ENCODE measurements around the gene SLC25A41. TPM values are rescaled to one million over a fixed set of nuclear protein-coding genes. Genes with fewer than 3 reads are reported as not detected.

The SLC25A41 gene
- total RNA-seq, 2 experiments from 2014 or later: not detected

- H3K27ac Mint-ChIP-seq: peak overlapping the region; percentile 93
- ChIA-PET POLR2A (interaction anchor here (0.6 to 1.5 kb wide), 4 partner anchors 20 to 89 kb away, joined by 3 to 6 read pairs (median 4); partner anchors contain the start of genes ALKBH7, DENND1C and KHSRP), CTCF (no interaction called here)
- no peaks in the 10 kb centered on the region for H3K27me3 Mint-ChIP-seq
- H3K4me1 Mint-ChIP-seq (ENCODE audit: low read depth): peaks cover 24% of the 10 kb centered on the region
- H3K36me3 Mint-ChIP-seq: peaks cover 28% of the 10 kb centered on the region
- no peak for DNase-seq
- intact Hi-C loops (cut with micrococcal nuclease): loop anchor here (1.0 to 2.0 kb wide), 4 partner anchors 19 to 68 kb away; partner anchors contain the start of gene CLPP
- H3K4me3 Mint-ChIP-seq: peak overlapping the region; percentile 94
- no peaks in the 10 kb centered on the region for H3K9me3 Mint-ChIP-seq
Measured at GRCh38 chr19:6392221-6393073, 41.1 kb downstream of the SLC25A41 start.

- ChIA-PET CTCF (no interaction called here), POLR2A (no interaction called here)
- Mint-ChIP-seq H3K27me3 (no peaks in the 10 kb centered on the region), H3K4me1 (ENCODE audit: low read depth) (peaks cover 13% of the 10 kb centered on the region), H3K36me3 (peaks cover 52% of the 10 kb centered on the region), H3K27ac (no peak overlapping the region), H3K4me3 (no peak overlapping the region), H3K9me3 (no peaks in the 10 kb centered on the region)
- DNase-seq: no peak
- intact Hi-C loops (cut with micrococcal nuclease): no loop called here
Measured at GRCh38 chr19:6387372-6387771, 46.2 kb downstream of the SLC25A41 start.

GRCh38 chr19:6384381-6384780 is 49.2 kb downstream of the SLC25A41 start:
- H3K27ac Mint-ChIP-seq: no peak overlapping the region
- ChIA-PET CTCF (no interaction called here), POLR2A (no interaction called here)
- DNase-seq: no peak
- no peaks in the 10 kb centered on the region for H3K27me3 Mint-ChIP-seq
- no peak overlapping the region for H3K4me3 Mint-ChIP-seq
- no peaks in the 10 kb centered on the region for H3K9me3 Mint-ChIP-seq
- no peaks in the 10 kb centered on the region for H3K4me1 Mint-ChIP-seq (ENCODE audit: low read depth)
- intact Hi-C loops (cut with micrococcal nuclease): no loop called here
- H3K36me3 Mint-ChIP-seq: peaks cover 57% of the 10 kb centered on the region

DNA sequence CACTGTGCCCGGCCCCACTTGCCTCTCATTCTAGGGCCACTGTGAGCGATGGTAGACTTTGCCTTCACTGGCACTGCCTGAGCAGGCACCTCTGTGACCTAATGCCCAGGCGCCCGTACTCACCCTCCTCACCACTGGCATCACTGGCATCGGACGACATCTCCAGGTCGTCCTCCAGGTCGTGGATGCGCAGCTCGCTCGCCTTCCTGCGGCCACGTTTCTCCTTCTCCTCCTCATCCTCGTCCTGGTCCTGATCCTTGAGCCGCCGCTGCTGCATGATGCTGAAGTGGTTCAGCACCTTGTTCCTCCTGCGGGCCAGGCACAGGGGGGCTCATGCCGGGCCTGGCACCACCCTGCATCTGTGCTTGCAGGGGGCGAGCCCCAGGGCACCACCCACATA is 50.4 kb downstream of the SLC25A41 start:
- intact Hi-C loops (cut with micrococcal nuclease): no loop called here
- Mint-ChIP-seq H3K27ac (no peak overlapping the region), H3K27me3 (no peaks in the 10 kb centered on the region), H3K4me1 (ENCODE audit: low read depth) (no peaks in the 10 kb centered on the region), H3K4me3 (no peak overlapping the region), H3K9me3 (no peaks in the 10 kb centered on the region), H3K36me3 (peaks cover 52% of the 10 kb centered on the region)
- POLR2A ChIA-PET: no interaction called here
- CTCF ChIA-PET: interaction anchor here (0.6 kb wide), 1 partner anchor 153 kb away, joined by 3 read pairs; no protein-coding TSS in a partner anchor
- no peak for DNase-seq

DNA sequence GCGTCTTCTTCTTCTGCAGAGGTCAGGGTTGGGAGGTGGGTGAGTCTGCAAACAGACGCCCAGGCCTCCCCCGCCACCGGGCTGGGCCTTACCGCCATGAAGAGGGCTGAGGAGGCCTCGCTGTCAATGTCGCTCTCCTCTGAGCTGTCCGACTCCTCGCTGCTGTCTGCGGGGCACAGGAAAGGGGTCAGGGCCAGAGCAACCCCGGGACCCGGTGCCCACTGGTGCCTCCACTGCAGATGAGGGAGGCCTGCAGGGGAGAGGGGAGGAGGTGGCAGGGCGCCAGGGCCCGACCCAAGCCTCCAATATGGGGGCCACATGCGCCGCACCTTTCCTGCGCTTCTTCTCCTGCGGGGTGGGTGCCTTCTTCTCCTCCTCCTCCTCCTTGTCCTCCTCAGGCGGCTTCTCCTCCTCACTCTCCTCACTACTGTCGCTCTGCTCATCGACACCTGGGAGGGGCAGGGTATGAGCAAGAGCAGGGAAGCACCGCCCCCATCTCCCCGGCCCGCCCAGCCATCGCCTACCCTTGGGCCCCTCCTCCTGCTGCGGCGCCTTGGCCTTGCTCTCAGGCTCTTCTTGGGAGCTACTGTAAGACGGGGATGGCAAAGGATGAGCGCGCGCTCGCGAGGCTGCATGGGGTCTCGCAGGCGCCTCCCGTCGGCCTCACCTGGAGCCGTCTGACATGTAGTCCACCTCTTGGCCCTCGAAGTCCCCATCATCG is 52.4 kb downstream of the SLC25A41 start:
- H3K27ac Mint-ChIP-seq: no peak overlapping the region
- H3K4me3 Mint-ChIP-seq: no peak overlapping the region
- intact Hi-C loops (cut with micrococcal nuclease): no loop called here
- peaks cover 39% of the 10 kb centered on the region for H3K36me3 Mint-ChIP-seq
- ChIA-PET POLR2A (no interaction called here), CTCF (no interaction called here)
- no peak for DNase-seq
- H3K9me3 Mint-ChIP-seq: no peaks in the 10 kb centered on the region
- no peaks in the 10 kb centered on the region for H3K4me1 Mint-ChIP-seq (ENCODE audit: low read depth)
- H3K27me3 Mint-ChIP-seq: no peaks in the 10 kb centered on the region

DNA sequence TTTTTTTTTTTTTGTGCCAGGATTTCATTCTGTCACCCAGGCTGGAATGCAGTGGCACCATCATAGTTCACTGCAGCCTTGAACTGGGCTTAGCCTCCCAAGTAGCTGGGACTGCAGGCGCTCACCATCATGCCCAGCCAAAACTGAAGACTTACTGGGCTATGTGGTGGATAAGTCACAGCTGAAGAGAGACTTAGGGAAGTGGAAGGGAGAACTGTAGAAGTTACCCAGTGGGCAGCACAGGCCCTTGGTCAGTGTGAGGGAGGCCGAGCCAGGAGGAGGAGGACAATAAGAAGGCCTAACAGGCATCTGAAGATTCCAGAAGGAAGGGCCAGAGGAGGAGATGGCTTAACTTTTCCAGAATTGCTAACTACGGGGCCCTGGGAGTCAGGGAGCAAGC is 53.8 kb downstream of the SLC25A41 start:
- CTCF ChIA-PET: no interaction called here
- POLR2A ChIA-PET: no interaction called here
- no peak for DNase-seq
- Mint-ChIP-seq H3K27me3 (no peaks in the 10 kb centered on the region), H3K4me3 (no peak overlapping the region), H3K27ac (no peak overlapping the region), H3K36me3 (peaks cover 31% of the 10 kb centered on the region), H3K9me3 (no peaks in the 10 kb centered on the region), H3K4me1 (ENCODE audit: low read depth) (no peaks in the 10 kb centered on the region)
- intact Hi-C loops (cut with micrococcal nuclease): loop anchor here (10.0 kb wide), 1 partner anchor 355 kb away; the partner anchor contains the start of genes GPR108 and TRIP10

DNA sequence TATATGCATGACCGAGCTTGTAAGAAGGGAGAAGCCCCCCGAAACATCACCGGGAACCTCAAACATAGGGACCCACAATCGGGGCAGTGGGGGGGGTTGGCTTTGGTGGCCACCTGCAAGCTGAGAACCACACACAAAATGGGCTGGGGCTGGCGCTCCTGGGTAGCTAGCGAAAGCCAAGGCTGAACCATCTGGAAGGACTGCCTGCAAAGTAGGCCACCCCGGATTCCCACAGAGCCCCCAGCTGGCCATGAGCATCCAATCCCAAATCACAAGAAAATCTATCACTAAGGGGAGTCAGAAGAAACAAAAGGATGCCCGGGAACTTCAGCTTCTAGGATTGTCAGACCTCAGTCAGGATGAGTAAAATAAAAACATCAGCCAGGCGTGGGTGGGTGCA is 55.1 kb downstream of the SLC25A41 start:
- Mint-ChIP-seq H3K9me3 (no peaks in the 10 kb centered on the region), H3K27ac (no peak overlapping the region), H3K36me3 (peaks cover 27% of the 10 kb centered on the region), H3K27me3 (no peaks in the 10 kb centered on the region), H3K4me3 (no peak overlapping the region), H3K4me1 (ENCODE audit: low read depth) (peaks cover 4% of the 10 kb centered on the region)
- DNase-seq: no peak
- intact Hi-C loops (cut with micrococcal nuclease): loop anchor here (10.0 kb wide), 1 partner anchor 356 kb away; the partner anchor contains the start of genes GPR108 and TRIP10
- CTCF ChIA-PET: no interaction called here
- POLR2A ChIA-PET: no interaction called here

GRCh38 chr19:6378041-6378440 is 55.5 kb downstream of the SLC25A41 start:
- H3K9me3 Mint-ChIP-seq: no peaks in the 10 kb centered on the region
- no peak for DNase-seq
- POLR2A ChIA-PET: no interaction called here
- CTCF ChIA-PET: no interaction called here
- H3K4me3 Mint-ChIP-seq: no peak overlapping the region
- peaks cover 22% of the 10 kb centered on the region for H3K36me3 Mint-ChIP-seq
- intact Hi-C loops (cut with micrococcal nuclease): loop anchor here (10.0 kb wide), 1 partner anchor 357 kb away; the partner anchor contains the start of genes GPR108 and TRIP10
- peaks cover 7% of the 10 kb centered on the region for H3K4me1 Mint-ChIP-seq (ENCODE audit: low read depth)
- H3K27me3 Mint-ChIP-seq: no peaks in the 10 kb centered on the region
- H3K27ac Mint-ChIP-seq: no peak overlapping the region

DNA sequence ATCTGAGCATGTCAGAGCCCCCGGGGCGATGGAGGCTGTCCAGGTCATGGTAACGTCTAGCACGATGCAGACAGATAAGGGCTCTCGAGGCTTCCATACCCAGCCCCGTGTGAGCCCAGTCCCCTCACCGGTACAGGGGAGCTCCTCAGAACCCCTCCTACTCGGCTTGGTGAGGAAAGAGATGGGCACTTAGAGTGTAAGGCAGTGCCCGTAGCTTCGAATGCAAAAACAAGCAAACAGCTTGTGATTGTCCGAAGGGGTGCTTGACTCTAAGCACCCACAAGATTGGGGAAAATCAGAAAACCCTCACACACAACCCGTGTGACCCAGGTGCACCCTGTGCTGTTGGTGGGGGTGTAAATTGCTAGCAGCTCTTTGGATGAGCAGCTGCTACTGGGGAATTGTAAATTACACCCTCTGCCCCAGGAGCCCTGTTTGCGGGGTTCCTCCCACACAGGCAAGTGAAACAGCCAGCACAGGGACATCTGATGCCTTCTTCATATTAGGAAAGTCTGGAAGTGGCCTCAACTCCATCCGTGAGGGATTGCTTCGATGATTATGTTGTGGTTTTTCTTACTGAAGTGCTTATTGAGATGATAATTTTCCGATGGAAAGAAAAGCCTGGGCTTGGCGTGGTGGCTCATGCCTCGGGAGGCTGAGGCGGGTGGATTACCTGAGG is 56.9 kb downstream of the SLC25A41 start:
- ChIA-PET CTCF (no interaction called here), POLR2A (no interaction called here)
- H3K9me3 Mint-ChIP-seq: no peaks in the 10 kb centered on the region
- no peak for DNase-seq
- no peaks in the 10 kb centered on the region for H3K27me3 Mint-ChIP-seq
- peaks cover 11% of the 10 kb centered on the region for H3K4me1 Mint-ChIP-seq (ENCODE audit: low read depth)
- peaks cover 17% of the 10 kb centered on the region for H3K36me3 Mint-ChIP-seq
- H3K4me3 Mint-ChIP-seq: no peak overlapping the region
- intact Hi-C loops (cut with micrococcal nuclease): loop anchor here (10.0 kb wide), 1 partner anchor 358 kb away; the partner anchor contains the start of genes GPR108 and TRIP10
- no peak overlapping the region for H3K27ac Mint-ChIP-seq

Small RNA genes within 50 kb of the gene (microRNA-seq; reads per million reads assigned to microRNA genes)
- gene MIR3940 (ENCODE audit: borderline microRNAs expressed, borderline number of aligned reads, borderline replicate concordance): 13.8 reads per million, percentile 40 among the genes with 10 or more reads in this experiment
- gene MIR6790 (ENCODE audit: borderline microRNAs expressed, borderline number of aligned reads, borderline replicate concordance): not detected
- 1.6 reads per million for gene MIR6885 (ENCODE audit: borderline microRNAs expressed, borderline number of aligned reads, borderline replicate concordance)

Other genes starting within 250 kb of the SLC25A41 start
- gene MLLT1, start 153.8 kb downstream of the SLC25A41 start, total RNA-seq: 10 to 100 TPM; 35.7 to 37.9 TPM
- gene ACER1, start 100.2 kb downstream of the SLC25A41 start, total RNA-seq: under 1 TPM in 1 of 2 experiments, not detected in 1; 0.14 TPM
- gene CLPP, start 72.2 kb downstream of the SLC25A41 start, total RNA-seq: 100 to 1,000 TPM; 171 to 177 TPM
- 10 to 100 TPM; 57.6 to 58.5 TPM for gene ALKBH7, start 61.0 kb downstream of the SLC25A41 start, total RNA-seq
- gene PSPN, start 57.8 kb downstream of the SLC25A41 start, total RNA-seq: 1 to 10 TPM; 1.6 to 2.0 TPM
- 10 to 100 TPM; 67.0 to 70.9 TPM for gene GTF2F1, start 40.6 kb downstream of the SLC25A41 start, total RNA-seq
- 100 to 1,000 TPM; 296 to 305 TPM for gene KHSRP, start 9.0 kb downstream of the SLC25A41 start, total RNA-seq
- 10 to 100 TPM; 28.6 to 29.6 TPM for gene SLC25A23, start 26.0 kb upstream of the SLC25A41 start, total RNA-seq
- gene CRB3, start 30.5 kb upstream of the SLC25A41 start, total RNA-seq: 1 to 10 TPM; 1.6 to 2.4 TPM
- 10 to 100 TPM; 62.1 to 69.3 TPM for gene DENND1C, start 48.0 kb upstream of the SLC25A41 start, total RNA-seq
- 10 to 100 TPM in 1 of 2 experiments, 1 to 10 TPM in 1; 8.3 to 11.2 TPM for gene TUBB4A, start 68.5 kb upstream of the SLC25A41 start, total RNA-seq
- gene TNFSF9, start 97.3 kb upstream of the SLC25A41 start, total RNA-seq: 1 to 10 TPM; 1.2 to 1.4 TPM
- 10 to 100 TPM in 1 of 2 experiments, 1 to 10 TPM in 1; 8.4 to 10.7 TPM for gene CD70, start 157.4 kb upstream of the SLC25A41 start, total RNA-seq
- gene TNFSF14, start 236.4 kb upstream of the SLC25A41 start, total RNA-seq: 10 to 100 TPM; 36.5 to 38.6 TPM

Measured in activated CD4-positive, alpha-beta memory T cell treated with anti-CD3 and anti-CD28 coated beads for 36 hours (primary cell).